HG02623 (cell line): ENCODE data around the gene TRAF1.
A peak's percentile ranks its signal among the peaks of the same experiment; 100 is the strongest.

Experiments
- ATAC-seq: cut with Tn5 transposase; IDR thresholded peaks from one replicate; pipeline ENCODE4 v1.9.1; 2021; ENCODE audit warnings: moderate library complexity; ENCODE audit not compliant: unreplicated experiment

The TRAF1 gene

DNA sequence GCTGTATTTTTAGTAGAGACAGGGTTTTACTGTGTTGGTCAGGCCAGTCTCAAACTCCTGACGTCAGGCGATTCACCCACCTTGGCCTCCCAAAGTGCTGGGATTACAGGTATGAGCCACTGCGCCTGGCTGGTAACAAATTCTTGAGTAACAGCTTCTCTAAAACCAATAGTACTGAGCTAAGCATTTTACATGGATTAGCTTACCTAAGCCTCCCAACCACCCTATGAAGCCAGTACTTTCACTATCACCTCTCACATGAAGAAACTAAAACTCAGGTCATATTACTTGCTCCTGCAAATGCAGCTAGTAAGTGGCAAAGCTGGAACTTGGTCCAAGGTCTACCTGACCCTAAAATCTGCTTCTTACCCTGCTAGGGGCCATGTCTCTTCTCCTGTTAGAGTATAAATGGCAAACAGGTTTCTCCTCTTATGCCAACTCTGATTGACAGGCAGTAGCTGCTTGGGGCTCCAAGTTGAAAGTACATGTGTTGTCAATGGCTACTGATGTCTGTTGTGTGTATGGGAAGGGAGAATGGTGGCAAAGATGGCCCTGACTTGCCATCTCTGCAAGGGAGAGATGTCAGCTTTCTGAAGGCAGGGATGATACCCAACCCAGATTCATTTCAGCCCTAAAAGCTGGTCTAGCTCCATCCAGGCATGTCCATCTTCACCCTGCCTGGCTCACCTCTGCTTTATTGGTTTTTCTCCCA, 53.6 kb downstream of the TRAF1 start:
- no peak for ATAC-seq

DNA sequence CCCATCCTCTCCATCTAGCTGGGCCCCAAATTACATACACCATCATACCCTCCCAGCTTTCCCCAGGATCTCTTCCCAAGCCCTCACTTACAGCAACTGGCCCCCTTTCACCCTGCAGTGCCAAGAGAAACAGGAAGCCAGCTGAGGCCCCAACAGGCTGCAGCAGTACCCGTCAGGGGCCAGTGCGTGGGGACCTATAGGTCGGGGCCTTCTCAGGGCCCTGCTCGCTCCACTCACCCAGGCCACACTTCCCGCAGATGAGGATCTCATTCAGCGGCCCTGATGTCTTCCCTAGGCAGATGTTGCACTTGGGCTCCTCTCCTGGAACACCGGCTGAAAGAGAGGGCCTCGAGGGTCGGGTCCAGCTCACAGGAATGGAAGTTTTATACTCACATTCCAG, 56.4 kb downstream of the TRAF1 start:
- no peak for ATAC-seq

DNA sequence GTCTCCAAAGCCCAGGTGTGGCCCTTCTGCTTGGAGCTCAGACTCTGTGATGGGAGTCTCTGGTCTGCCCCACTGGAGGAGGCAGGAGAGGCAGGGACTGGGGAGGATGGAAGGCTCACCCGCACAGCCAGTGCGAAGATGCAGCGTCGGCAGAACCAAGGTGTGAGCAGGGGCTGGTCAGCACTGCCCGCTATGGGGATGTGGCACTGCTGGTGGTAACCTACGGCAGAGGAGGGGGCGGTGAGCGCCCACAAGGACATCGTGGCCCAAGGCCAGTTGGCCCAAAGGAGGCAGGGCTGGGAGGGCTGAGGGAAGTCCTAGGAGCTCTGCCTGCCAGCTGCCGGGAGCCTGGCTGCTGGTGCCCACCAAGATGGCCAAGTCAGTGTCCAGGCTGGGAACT, 56.9 kb downstream of the TRAF1 start:
- ATAC-seq: no peak

DNA sequence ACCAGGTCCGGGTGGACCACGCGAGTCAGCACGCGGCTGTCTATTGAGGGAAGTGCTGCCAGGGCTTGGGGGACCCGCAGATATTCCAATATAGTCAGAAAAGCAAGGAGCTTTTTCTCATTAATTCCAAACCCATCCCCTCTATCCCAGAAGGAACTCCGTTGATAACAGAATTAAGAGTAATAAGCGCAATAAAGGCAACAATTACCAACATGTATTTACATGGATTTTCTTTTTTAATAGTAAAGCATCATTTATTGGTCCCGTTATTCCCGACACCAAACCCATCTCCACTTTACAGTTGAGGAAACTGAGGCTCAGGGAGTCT, 57.3 kb downstream of the TRAF1 start:
- ATAC-seq: no peak

DNA sequence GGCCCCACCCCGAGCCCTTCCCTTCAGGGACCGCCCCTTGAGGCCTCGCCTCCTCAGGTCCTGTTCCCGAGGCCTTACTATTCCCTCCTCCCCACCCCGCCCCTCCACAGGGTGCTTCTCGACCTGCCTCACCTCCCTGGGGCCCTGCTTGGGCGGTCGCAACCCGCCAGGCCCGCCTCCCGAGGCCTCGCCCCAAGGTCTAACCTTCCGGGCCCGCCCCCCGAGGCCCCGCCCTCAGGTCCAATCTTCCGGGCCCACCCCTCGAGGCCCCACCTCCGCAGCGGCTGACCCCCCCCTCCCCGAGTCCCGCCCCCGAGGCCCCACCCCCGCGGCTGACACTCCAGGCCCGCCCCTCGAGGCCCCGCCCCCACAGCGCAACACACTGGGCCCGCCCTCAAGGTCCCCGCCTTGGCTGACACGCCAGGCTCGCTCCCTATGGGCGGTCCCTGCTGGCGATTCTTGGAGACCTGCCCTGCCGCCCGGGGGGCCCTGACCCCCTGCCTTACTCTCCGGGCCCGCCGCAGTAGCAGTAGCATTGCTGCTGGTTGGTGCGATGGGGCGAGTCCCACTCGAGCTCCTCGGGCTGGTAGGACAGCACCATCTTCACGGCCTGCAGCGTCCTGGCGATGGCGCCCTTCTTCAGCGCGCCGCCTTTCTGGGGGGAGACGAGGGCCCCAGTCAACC, 57.8 kb downstream of the TRAF1 start:
- peak; percentile 89 for ATAC-seq

DNA sequence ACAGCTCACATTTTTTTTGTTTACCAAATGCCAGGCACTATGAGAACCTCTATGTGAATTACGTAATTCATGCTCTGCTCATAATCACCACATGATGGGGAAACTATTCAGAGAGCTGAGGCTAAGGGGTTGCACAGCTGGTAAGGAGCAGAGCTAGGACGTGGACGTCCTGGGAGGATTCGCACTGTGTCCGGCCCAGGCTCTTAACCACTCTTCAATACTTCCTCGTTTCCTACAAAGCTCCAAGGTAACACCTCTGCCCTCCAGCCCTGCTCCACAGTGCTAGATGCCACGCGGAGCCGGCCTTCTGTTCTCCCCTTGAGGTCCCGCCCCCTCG, 58.3 kb downstream of the TRAF1 start:
- no peak for ATAC-seq

DNA sequence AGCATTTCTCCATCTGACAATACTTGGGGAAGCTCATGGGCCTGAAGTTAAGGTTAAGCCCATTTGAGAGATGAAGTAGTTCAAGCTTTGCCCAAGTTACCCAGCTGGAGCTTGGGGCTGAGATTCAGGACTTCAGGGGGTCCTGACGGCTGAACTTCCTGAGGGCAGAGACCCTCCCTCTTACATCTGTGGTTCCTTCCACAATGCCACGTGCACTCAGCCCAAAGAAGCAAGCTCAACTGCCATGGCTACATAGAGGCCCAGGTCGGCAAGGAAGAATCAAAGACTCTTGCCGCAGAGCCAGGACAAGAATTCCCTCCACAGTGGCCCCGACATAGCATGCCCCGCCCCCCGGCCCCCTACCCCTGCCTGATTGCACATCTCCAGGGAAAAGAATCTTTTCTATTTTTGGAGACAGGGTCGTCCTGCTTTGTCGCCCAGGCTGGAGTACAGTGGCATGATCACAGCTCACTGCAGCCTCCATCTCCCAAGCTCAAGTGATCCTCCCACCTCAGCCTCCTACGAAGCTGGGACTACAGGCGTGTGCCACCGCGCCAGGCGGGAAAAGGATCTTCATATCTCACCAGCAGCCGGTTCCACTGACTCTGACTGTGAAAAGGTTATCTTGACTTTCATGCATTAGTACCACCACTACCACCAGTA, 58.8 kb downstream of the TRAF1 start:
- no peak for ATAC-seq

DNA sequence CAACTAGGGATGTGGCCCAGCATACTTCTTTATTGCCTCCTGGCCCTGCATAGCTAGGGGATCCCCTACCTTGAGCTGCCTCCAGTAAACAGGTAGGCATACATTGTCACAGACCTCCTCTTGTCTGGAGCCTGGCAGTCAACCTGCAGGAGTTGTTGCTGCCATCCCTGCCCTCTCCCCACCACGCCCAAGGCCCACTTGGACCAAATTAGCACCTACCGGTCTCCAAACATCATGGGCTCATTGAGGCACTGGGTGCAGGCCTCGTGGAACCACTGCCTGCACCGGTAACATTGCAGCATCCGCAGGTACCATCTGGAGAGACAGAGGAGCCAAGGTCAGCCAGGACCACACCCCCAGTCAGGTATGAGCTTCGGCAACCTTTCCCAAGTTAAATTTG, 59.9 kb downstream of the TRAF1 start:
- ATAC-seq: no peak

DNA sequence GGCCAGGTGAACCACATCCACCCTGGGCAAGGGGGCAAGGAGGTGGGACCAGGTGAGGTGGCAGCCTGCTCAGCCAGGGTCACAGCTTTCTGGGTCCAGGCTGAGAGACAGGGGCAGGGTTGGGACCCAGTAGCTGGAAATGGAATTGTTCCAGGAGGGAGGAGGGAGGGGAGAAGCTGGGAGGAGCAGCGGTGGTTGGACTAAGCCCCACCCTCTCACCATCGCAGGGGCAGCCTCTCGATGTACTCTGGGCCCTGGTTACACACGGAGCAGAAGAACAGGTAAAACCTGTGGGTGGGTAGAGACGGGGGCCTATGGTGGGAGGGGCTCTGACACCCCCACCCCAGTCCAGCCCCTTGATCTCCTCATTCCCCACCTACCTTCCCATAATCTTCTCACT, 60.8 kb downstream of the TRAF1 start:
- no peak for ATAC-seq

DNA sequence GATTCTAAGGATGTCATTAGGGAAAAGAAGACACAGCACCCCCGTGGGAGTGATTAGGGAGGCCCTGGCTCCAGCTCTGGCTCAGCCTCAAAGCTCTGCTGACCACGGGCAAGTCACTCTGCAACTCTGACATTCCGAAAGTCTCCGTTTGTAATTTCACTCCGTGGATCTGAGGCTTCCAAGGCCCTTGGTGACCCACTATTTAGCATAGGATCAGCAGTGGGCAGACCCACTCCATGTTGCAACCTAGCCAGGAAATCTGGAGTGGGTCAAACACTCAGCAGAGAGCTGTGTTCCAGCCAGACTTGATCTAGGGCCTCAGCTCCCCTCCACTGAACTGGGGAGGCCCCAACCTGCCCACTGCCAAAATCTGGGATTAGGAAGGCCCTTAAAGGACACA, 61.4 kb downstream of the TRAF1 start:
- ATAC-seq: no peak

DNA sequence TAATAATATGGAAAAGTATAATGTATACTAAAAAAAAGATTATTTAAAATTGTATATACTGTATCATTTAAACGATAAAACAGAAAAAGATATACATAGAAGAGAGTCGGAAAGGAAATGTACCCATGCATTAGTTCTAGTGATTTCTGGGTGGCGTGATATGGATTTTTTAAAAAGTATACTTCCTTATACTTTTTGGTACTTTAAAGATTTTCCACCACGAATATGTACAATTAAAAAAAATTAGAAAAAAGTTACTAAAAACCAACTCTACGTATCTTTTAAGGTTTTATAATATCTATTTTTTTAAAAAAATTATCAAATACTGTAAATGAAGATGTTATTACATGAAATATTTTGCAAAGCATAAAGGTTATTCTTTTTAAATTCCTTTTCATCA, 61.9 kb downstream of the TRAF1 start:
- ATAC-seq: no peak

DNA sequence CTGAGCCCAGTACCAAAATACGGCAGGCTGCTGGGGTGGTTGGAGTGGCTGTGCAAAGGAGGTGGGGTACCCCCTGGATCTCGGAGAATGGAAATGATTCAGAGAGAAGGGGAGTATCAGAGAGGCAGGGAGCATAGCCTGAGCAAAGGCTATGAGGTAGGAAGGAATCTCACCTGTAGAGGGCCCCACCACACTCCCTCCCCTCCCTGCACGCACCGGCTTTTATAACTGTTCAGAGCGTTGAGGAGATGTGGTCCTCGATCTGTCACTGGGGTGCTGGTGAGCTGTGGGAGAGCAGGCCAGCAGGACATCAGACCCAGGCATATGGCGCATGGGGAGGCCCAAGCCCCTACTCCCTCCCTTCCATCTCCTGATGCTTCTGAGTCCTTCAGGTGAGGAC, 62.8 kb downstream of the TRAF1 start:
- ATAC-seq: no peak

DNA sequence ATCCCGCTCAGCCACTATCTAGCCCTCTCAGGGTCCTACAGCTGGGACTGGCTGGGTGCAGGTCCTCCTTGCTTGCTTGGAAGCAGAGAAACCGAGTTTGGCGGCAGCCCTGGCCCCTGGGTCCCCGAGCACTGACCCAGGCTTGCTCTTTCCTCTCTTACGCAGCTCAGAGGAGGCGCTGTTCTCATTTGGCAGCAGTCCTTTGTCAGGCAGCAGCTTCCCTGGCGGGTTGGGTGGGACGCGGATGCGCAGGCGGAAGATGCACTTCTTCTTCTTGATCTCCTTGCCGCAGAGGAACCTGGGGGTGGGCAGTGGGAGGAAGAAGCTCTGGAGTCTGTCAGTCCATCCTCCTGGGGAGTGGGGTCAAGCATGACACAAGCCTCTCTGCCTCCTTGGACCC, 64.1 kb downstream of the TRAF1 start:
- ATAC-seq: no peak

DNA sequence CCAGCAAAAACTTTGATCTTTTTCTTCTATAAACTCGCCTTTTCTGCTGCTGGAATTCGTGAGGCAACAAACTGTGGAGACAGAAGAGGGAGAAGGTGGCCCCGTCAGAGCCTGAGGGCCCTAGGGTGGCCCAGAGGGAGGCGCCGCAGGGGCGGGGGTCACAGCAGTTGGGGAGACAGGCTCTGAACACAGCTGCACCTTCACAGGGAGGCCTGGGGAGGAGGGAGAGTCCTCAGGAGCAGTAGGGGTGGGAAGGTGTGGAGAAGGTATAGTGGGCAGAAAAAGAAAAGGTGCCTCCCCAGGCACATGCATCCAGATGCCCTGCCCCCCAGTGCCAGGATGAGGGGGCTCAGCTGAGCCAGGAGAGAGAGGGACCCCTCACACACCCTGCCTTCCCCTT, 64.7 kb downstream of the TRAF1 start:
- ATAC-seq: no peak

DNA sequence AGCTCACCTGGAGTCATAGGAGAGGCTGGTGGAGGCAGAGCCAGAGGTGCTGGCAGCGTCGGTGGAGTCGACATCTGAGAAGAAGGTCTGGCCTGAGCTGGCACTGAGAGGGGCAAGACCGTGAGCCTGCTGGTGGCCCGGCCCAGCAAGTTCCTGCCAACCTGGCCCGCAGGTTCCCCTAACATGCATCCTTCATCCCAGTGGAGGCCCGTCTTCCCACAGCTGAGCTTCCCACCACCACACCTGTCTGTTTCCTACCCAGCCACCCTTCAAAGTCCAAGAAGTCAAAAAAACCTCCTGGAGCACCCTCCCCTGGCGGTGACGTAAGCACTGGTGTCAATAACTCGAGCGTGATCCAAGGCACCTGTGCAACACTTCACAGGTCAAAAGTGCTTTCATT, 66.5 kb downstream of the TRAF1 start:
- no peak for ATAC-seq

DNA sequence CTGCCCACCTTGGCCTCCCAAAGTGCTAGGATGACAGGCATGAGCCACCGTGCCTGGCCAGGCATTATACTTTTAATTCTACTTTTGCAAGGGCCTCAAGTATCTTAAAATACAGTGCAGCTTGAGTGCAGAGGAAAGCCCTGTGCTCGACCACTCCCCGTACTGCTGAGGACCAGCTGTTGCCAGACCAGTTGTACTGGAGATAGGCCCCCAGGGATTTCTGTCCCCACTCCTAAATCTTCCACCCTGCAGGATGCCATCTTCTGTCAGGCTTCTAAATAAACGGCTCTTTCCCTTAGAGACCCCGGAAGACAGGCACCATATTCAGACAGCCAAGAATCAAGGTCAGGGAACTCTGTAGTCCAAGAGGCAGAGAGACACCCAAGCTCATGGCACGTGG, 67.2 kb downstream of the TRAF1 start:
- ATAC-seq: no peak

DNA sequence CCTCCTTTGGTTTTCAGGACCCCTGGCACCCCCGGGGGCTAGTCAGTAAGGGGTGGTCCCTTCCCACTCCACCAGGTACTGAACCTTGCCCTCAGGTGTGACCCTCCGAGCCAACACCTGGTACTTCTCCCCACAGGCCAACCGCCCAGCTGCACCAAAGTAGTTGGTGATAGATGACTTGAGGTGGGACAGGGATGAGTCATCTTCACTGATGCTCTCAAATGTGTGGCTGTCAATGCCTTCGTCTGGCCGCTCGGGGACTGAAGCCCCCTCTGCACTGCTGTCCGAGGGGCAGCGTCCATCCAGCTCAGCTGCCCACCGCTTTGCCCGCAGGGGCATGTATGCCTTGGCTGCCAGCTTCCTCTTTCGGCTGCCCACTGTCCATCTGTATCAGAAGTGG, 68.7 kb downstream of the TRAF1 start:
- ATAC-seq: no peak

DNA sequence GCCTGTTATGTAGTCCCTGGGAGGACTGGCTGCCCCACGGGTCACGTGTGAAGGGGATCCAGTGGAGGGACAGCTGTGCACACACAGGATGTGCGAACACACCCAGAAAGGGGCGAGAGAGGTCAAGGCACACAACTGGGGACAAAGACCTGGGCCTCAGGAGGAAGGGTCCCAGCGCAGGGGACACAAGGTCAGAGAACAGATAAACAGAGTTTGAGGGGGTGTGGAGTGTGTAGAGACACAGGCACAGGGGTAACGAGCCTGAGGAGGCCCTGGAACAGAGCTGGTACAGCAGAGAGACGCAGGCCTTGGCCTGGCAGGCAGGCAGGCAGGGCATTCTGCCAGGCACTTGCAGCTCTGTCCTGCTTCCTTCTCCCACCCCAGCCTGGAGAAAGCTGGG, 69.1 kb downstream of the TRAF1 start:
- ATAC-seq: no peak

DNA sequence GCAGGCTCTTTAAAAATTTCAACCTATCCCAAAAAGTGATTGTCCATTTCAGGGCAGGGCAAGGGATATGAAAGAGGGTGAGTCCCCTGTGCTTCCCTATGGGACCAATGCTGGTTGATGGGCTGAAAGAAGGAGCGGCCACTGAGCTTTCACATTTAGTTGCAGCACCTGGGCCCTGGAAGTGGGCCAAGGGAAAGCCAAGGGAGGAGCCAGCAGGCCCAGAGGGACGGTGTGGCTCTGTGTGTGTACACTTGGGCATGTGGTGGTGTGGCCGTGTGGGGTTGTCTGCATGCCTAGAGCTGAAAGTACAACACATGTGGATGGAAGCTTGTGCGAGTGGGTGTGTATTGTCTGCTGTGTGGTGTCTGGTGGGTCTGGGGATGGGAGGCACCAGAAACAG, 69.9 kb downstream of the TRAF1 start:
- ATAC-seq: no peak

DNA sequence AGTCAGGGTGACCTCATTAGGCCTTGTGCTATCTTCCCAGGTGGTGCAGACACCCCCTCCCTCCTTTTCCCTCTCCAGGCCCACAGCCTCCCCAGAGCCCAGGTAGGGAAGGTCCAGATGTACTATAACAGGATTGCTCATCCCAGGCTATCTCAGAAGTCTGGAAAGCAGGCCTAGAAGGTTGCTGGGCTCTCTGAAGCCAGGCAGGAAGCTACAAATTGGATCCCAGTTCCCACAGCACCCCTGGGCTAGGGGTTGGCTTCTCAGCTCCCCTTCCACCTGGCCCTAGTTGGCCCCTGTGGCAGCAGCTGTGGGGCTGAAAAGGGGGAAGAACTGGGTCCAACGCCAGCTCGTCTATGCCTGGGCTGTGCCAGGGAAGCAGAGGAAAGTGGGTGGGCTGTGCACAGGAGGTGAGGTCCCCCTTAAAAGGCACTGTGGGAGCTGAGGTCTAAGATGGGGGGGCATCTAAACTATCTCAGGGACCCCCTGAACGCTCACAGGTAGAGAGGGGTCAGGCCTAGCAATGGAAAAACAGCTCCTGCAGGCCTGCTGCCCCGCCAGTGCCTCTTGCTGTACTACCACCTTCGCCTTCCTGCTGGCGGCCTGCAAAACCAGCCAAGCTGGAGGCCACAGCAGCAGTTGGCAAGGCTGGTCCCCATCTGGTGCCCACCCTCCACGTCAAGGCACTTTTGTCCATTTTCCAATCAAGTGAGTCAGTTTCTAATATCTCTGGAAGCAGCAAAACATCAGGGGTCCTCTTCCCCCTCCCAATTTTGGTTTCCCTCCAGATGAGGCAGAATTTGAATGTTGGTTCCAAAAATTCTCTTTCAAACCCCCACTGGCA, 70.5 kb downstream of the TRAF1 start:
- no peak for ATAC-seq

DNA sequence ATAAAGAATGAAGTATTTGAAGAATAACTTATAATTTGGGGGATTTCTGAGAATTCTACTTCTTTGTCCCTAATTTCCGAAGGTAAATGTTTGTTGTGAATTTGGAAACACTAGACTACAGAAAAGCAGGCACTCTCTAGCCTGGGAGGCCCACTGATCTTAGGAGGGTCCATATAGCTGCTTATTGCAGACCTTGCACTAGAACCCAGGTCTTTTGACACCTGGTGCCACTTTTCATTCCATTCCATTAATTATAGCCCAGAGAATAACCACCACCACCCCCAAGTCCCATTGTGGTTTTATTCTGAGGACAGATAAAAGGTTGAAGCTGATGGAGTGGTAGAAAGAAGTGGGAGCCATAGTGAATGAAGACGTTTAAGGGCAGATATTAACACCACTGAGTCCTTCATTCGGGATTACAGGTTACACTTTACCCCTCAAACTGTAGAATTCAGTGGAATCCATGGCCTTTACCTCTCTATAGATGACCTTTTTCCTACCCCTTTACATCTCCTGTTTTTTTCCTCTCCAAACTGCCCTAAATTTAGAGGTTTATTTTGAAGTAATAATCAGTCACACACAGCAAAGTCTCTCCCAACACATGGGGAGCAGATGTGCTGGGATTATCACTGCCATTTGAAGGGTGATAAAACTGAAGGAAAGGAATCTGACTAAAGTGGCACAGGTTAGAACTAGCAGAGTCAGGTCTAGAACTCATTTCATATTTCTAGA, 71.8 kb downstream of the TRAF1 start:
- ATAC-seq: no peak
